Left cardiac atrium (tissue), 4 donors: ENCODE results near the gene ACTA1. TPM values are rescaled to one million over a fixed set of nuclear protein-coding genes. Genes with fewer than 3 reads are reported as not detected.
A peak's percentile ranks its signal among the peaks of the same experiment; 100 is the strongest.

ENCODE experiments used
- ATAC-seq, 2 donors: fragments of 200-7000 bp; cut with Tn5 transposase; one replicate each; pipeline ENCODE4 v1.9.1; 2020; ENCODE audit warnings: mild to moderate bottlenecking in 2 of 2, moderate library complexity in 2 of 2
- DNase-seq: peaks from one replicate; pipeline ENCODE4 v3.0.0-alpha.2; 2020
- intact Hi-C, 2 donors: fragments of 100-400 bp; cut with DNase I; formaldehyde crosslinking; loops; one replicate each; pipeline versions ENCODE4 v1.14.1 to v1.15.1; 2022 to 2023
- total RNA-seq, 2 donors: library from RNA; stranded (reverse); fragmentation: NEBNext Ultra II Directional; extraction: Animal tissue kit (Norgen Biotek cat#: 25700); gene quantifications; one replicate each; pipeline ENCODE4 v1.2.1, GENCODE V29; 2021
- donor health status: DM: no; HTN: yes; CAD: no.
- donor health status: DM: no; HTN: yes; CAD: no; lungs with severe emphysema.
- donor health status: DM: yes; HTN: yes; CAD: no.
- donor health status: Dilated cardiomyopathy.

Gene ACTA1
- total RNA-seq, 2 donors from 2014 or later, result 508 to 1,063 TPM

- ATAC-seq (peak in 1 of 2 donors; percentile 37), DNase-seq (no peak)
- intact Hi-C loops, result no loop called here
Observed at GRCh38 chr1:229385853-229386456, 47.9 kb downstream of the ACTA1 start.

DNA sequence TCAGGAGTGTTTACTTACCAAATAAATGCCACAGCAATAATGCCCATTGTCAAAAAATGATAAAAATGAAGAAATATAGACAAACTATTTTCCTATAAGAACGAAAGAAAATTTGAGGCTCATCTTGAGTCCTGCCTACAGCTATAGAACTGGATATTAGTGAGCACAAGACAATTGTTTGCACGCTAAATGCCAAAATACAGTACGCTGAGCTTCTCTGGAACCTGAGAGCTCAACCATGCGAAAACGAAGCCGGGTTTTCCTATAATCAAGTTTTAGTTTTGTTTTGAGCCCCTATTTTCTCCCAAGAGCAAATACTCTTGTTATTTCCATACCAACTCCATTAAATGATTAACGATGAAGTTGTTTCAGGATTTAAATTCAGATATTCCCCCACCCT, 49.1 kb downstream of the ACTA1 start:
- intact Hi-C loops, result no loop called here
- DNase-seq (no peak), ATAC-seq (no peak)

- ATAC-seq (no peak), DNase-seq (no peak)
- intact Hi-C loops, result no loop called here
Observed at GRCh38 chr1:229383961-229384360, 49.9 kb downstream of the ACTA1 start.

GRCh38 chr1:229383188-229383587, 50.7 kb downstream of the ACTA1 start:
- intact Hi-C loops, result no loop called here
- ATAC-seq, result no peak

More at GRCh38 chr1:229383188-229383587, 50.7 kb downstream of the ACTA1 start:
- no peak for DNase-seq

Other genes starting within 250 kb of the ACTA1 start
- gene RAB4A, start 163.0 kb downstream of the ACTA1 start, total RNA-seq, result 100 to 1,000 TPM in 1 of 2 donors, 10 to 100 TPM in 1; 91.6 to 100 TPM
- 1 to 10 TPM; 2.6 to 3.7 TPM for gene CCSAP, start 91.0 kb downstream of the ACTA1 start, total RNA-seq
- gene NUP133, start 74.2 kb upstream of the ACTA1 start, total RNA-seq, result 10 to 100 TPM; 29.4 to 29.8 TPM
- gene ABCB10, start 124.6 kb upstream of the ACTA1 start, total RNA-seq, result 10 to 100 TPM; 10.1 to 14.8 TPM
- gene TAF5L, start 192.0 kb upstream of the ACTA1 start, total RNA-seq, result 10 to 100 TPM; 10.8 to 14.7 TPM
- 1 to 10 TPM; 3.6 to 8.4 TPM for gene URB2, start 192.2 kb upstream of the ACTA1 start, total RNA-seq